ENCODE measurements around the gene ZNF433. TPM values are rescaled to one million over a fixed set of nuclear protein-coding genes. Genes with fewer than 3 reads are reported as not detected.

The ZNF433 gene
- total RNA-seq, 2 donors from 2014 or later, result 2.0 to 3.5 TPM

- Histone ChIP-seq H3K36me3 (no peaks in the 10 kb centered on the region), H3K4me3 (no peak overlapping the region), H3K9me3 (no peaks in the 10 kb centered on the region), H3K9ac (ENCODE audit: low read depth in 2 of 2, low read length in 2 of 2) (no peak overlapping the region), H3K4me1 (peaks cover 6% of the 10 kb centered on the region), H3K27ac (no peak overlapping the region), H3K27me3 (no peaks in the 10 kb centered on the region)
- TF ChIP-seq CTCF (IDR thresholded peaks at IDR 0.05), result no peak
- DNase-seq, result no peak
- intact Hi-C loops (cut with DNase I), result no loop called here
Measured at GRCh38 chr19:12055784-12056183, 20.3 kb upstream of the ZNF433 start.

- peak within 1 kb of the TSS; percentile 52 to 85 for H3K9ac ChIP-seq (ENCODE audit: low read depth in 2 of 2, low read length in 2 of 2)
- DNase-seq, result peak; percentile 98
- H3K4me1 ChIP-seq, result peaks cover 6% of the 10 kb centered on the region
- H3K27me3 ChIP-seq, result no peaks in the 10 kb centered on the region
- H3K36me3 ChIP-seq, result no peaks in the 10 kb centered on the region
- peak within 1 kb of the TSS; percentile 68 for H3K27ac ChIP-seq
- TF ChIP-seq CTCF (IDR thresholded peaks at IDR 0.05), result no peak
- H3K4me3 ChIP-seq, result peak within 1 kb of the TSS; percentile 62
- no peaks in the 10 kb centered on the region for H3K9me3 ChIP-seq
- intact Hi-C loops (cut with DNase I), result no loop called here
Measured at GRCh38 chr19:12052497-12053169, 17.2 kb upstream of the ZNF433 start, which contains the start of gene ZNF878. Gene ZNF878, minus strand, starts transcription at chr19:12052961. Its CDS starts 160 bp downstream, at chr19:12052801.

GRCh38 chr19:12052091-12052496 lies 16.6 kb upstream of the ZNF433 start:
- Histone ChIP-seq H3K4me3 (peak overlapping the region; percentile 62), H3K36me3 (no peaks in the 10 kb centered on the region), H3K4me1 (peaks cover 6% of the 10 kb centered on the region), H3K9me3 (no peaks in the 10 kb centered on the region), H3K27me3 (no peaks in the 10 kb centered on the region), H3K27ac (peak overlapping the region; percentile 68), H3K9ac (ENCODE audit: low read depth in 2 of 2, low read length in 2 of 2) (peak overlapping the region; percentile 52 to 85)
- no peak for TF ChIP-seq CTCF (IDR thresholded peaks at IDR 0.05)
- intact Hi-C loops (cut with DNase I), result no loop called here
- DNase-seq, result peak; percentile 31

- no peaks in the 10 kb centered on the region for H3K36me3 ChIP-seq
- DNase-seq, result no peak
- TF ChIP-seq CTCF (IDR thresholded peaks at IDR 0.05), result no peak
- H3K4me1 ChIP-seq, result peaks cover 6% of the 10 kb centered on the region
- H3K9me3 ChIP-seq, result peaks cover 7% of the 10 kb centered on the region
- intact Hi-C loops (cut with DNase I), result no loop called here
- no peak overlapping the region for H3K4me3 ChIP-seq
- H3K27me3 ChIP-seq, result no peaks in the 10 kb centered on the region
- no peak overlapping the region for H3K27ac ChIP-seq
- no peak overlapping the region for H3K9ac ChIP-seq (ENCODE audit: low read depth in 2 of 2, low read length in 2 of 2)
Measured at GRCh38 chr19:12047868-12048267, 12.4 kb upstream of the ZNF433 start.

GRCh38 chr19:12043752-12044422 lies 8.4 kb upstream of the ZNF433 start:
- intact Hi-C loops (cut with DNase I), result no loop called here
- DNase-seq, result no peak
- Histone ChIP-seq H3K4me1 (no peaks in the 10 kb centered on the region), H3K36me3 (no peaks in the 10 kb centered on the region), H3K4me3 (no peak overlapping the region), H3K27ac (no peak overlapping the region), H3K27me3 (no peaks in the 10 kb centered on the region), H3K9ac (ENCODE audit: low read depth in 2 of 2, low read length in 2 of 2) (no peak overlapping the region), H3K9me3 (peaks cover 7% of the 10 kb centered on the region)
- TF ChIP-seq CTCF (IDR thresholded peaks at IDR 0.05), result no peak
